ENCODE measurements around the gene BBS9.
"Not testable (repeated sequence)": the region's sequence is repeated elsewhere in the genome, so short reads cannot be mapped to it uniquely, and the experiment has no call there.

Gene BBS9

GRCh38 chr7:33500703-33501701, 371.6 kb downstream of the BBS9 start:
- H3K4me3 ChIP-seq (ENCODE audit: low read length) = no peak overlapping the region
- peaks cover under 1% of the 10 kb centered on the region for H3K4me1 ChIP-seq (ENCODE audit: insufficient read depth, low read length)
- H3K9me3 ChIP-seq (ENCODE audit: low read length) = no peaks in the 10 kb centered on the region
- no peaks in the 10 kb centered on the region for H3K36me3 ChIP-seq (ENCODE audit: insufficient read depth, low read length)
- no peak overlapping the region for H2AFZ ChIP-seq (ENCODE audit: low read depth, low read length)
- H3K27me3 ChIP-seq (ENCODE audit: insufficient read depth, low read length) = no peaks in the 10 kb centered on the region

- Histone ChIP-seq H3K4me1 (ENCODE audit: insufficient read depth, low read length) (no peaks in the 10 kb centered on the region), H2AFZ (ENCODE audit: low read depth, low read length) (no peak overlapping the region), H3K27me3 (ENCODE audit: insufficient read depth, low read length) (no peaks in the 10 kb centered on the region), H3K9me3 (ENCODE audit: low read length) (no peaks in the 10 kb centered on the region), H3K36me3 (ENCODE audit: insufficient read depth, low read length) (no peaks in the 10 kb centered on the region), H3K4me3 (ENCODE audit: low read length) (no peak overlapping the region)
Measured at GRCh38 chr7:33503014-33503413, 373.6 kb downstream of the BBS9 start.

GRCh38 chr7:33503736-33504135, 374.4 kb downstream of the BBS9 start:
- Histone ChIP-seq H3K4me3 (ENCODE audit: low read length) (no peak overlapping the region), H2AFZ (ENCODE audit: low read depth, low read length) (no peak overlapping the region), H3K9me3 (ENCODE audit: low read length) (no peaks in the 10 kb centered on the region), H3K4me1 (ENCODE audit: insufficient read depth, low read length) (no peaks in the 10 kb centered on the region), H3K27me3 (ENCODE audit: insufficient read depth, low read length) (no peaks in the 10 kb centered on the region), H3K36me3 (ENCODE audit: insufficient read depth, low read length) (no peaks in the 10 kb centered on the region)

GRCh38 chr7:33504266-33504665, 374.9 kb downstream of the BBS9 start:
- H3K4me3 ChIP-seq (ENCODE audit: low read length) = no peak overlapping the region
- no peaks in the 10 kb centered on the region for H3K36me3 ChIP-seq (ENCODE audit: insufficient read depth, low read length)
- no peak overlapping the region for H2AFZ ChIP-seq (ENCODE audit: low read depth, low read length)
- H3K27me3 ChIP-seq (ENCODE audit: insufficient read depth, low read length) = no peaks in the 10 kb centered on the region
- H3K4me1 ChIP-seq (ENCODE audit: insufficient read depth, low read length) = no peaks in the 10 kb centered on the region
- no peaks in the 10 kb centered on the region for H3K9me3 ChIP-seq (ENCODE audit: low read length)

- Histone ChIP-seq H3K27me3 (ENCODE audit: insufficient read depth, low read length) (no peaks in the 10 kb centered on the region), H3K36me3 (ENCODE audit: insufficient read depth, low read length) (no peaks in the 10 kb centered on the region), H3K4me1 (ENCODE audit: insufficient read depth, low read length) (no peaks in the 10 kb centered on the region), H2AFZ (ENCODE audit: low read depth, low read length) (no peak overlapping the region), H3K4me3 (ENCODE audit: low read length) (no peak overlapping the region), H3K9me3 (ENCODE audit: low read length) (no peaks in the 10 kb centered on the region)
Measured at GRCh38 chr7:33509206-33509605, 379.8 kb downstream of the BBS9 start.

GRCh38 chr7:33511778-33512177, 382.4 kb downstream of the BBS9 start:
- H3K36me3 ChIP-seq (ENCODE audit: insufficient read depth, low read length) = no peaks in the 10 kb centered on the region
- no peaks in the 10 kb centered on the region for H3K27me3 ChIP-seq (ENCODE audit: insufficient read depth, low read length)
- no peaks in the 10 kb centered on the region for H3K4me1 ChIP-seq (ENCODE audit: insufficient read depth, low read length)
- no peak overlapping the region for H2AFZ ChIP-seq (ENCODE audit: low read depth, low read length)
- no peak overlapping the region for H3K4me3 ChIP-seq (ENCODE audit: low read length)
- no peaks in the 10 kb centered on the region for H3K9me3 ChIP-seq (ENCODE audit: low read length)

GRCh38 chr7:33516568-33516967, 387.2 kb downstream of the BBS9 start:
- no peaks in the 10 kb centered on the region for H3K27me3 ChIP-seq (ENCODE audit: insufficient read depth, low read length)
- H3K4me1 ChIP-seq (ENCODE audit: insufficient read depth, low read length) = no peaks in the 10 kb centered on the region
- no peak overlapping the region for H2AFZ ChIP-seq (ENCODE audit: low read depth, low read length)
- H3K4me3 ChIP-seq (ENCODE audit: low read length) = no peak overlapping the region
- no peaks in the 10 kb centered on the region for H3K9me3 ChIP-seq (ENCODE audit: low read length)
- H3K36me3 ChIP-seq (ENCODE audit: insufficient read depth, low read length) = no peaks in the 10 kb centered on the region

- Histone ChIP-seq H3K27me3 (ENCODE audit: insufficient read depth, low read length) (no peaks in the 10 kb centered on the region), H3K4me3 (ENCODE audit: low read length) (no peak overlapping the region), H3K36me3 (ENCODE audit: insufficient read depth, low read length) (no peaks in the 10 kb centered on the region), H2AFZ (ENCODE audit: low read depth, low read length) (no peak overlapping the region), H3K9me3 (ENCODE audit: low read length) (no peaks in the 10 kb centered on the region), H3K4me1 (ENCODE audit: insufficient read depth, low read length) (no peaks in the 10 kb centered on the region)
Measured at GRCh38 chr7:33517191-33517590, 387.8 kb downstream of the BBS9 start.

- not testable (repeated sequence) for H3K27me3 ChIP-seq (ENCODE audit: insufficient read depth, low read length); H2AFZ ChIP-seq (ENCODE audit: low read depth, low read length)
- H3K4me3 ChIP-seq (ENCODE audit: low read length) = peak overlapping the region; percentile 28
Measured at GRCh38 chr7:33527008-33527407, 397.6 kb downstream of the BBS9 start.

GRCh38 chr7:33527613-33528012, 398.2 kb downstream of the BBS9 start:
- H3K27me3 ChIP-seq (ENCODE audit: insufficient read depth, low read length); H2AFZ ChIP-seq (ENCODE audit: low read depth, low read length); H3K9me3 ChIP-seq (ENCODE audit: low read length); H3K36me3 ChIP-seq (ENCODE audit: insufficient read depth, low read length); H3K4me1 ChIP-seq (ENCODE audit: insufficient read depth, low read length): not testable (repeated sequence)
- H3K4me3 ChIP-seq (ENCODE audit: low read length) = peak overlapping the region; percentile 26

More at GRCh38 chr7:33527008-33527407, 397.6 kb downstream of the BBS9 start:
- H3K9me3 ChIP-seq (ENCODE audit: low read length); H3K36me3 ChIP-seq (ENCODE audit: insufficient read depth, low read length); H3K4me1 ChIP-seq (ENCODE audit: insufficient read depth, low read length): not testable (repeated sequence)

- Histone ChIP-seq H3K27me3 (ENCODE audit: insufficient read depth, low read length) (no peaks in the 10 kb centered on the region), H3K36me3 (ENCODE audit: insufficient read depth, low read length) (no peaks in the 10 kb centered on the region), H2AFZ (ENCODE audit: low read depth, low read length) (no peak overlapping the region), H3K4me1 (ENCODE audit: insufficient read depth, low read length) (no peaks in the 10 kb centered on the region), H3K9me3 (ENCODE audit: low read length) (no peaks in the 10 kb centered on the region), H3K4me3 (ENCODE audit: low read length) (no peak overlapping the region)
Measured at GRCh38 chr7:33529070-33529469, 399.7 kb downstream of the BBS9 start.

GRCh38 chr7:33530664-33531063, 401.3 kb downstream of the BBS9 start:
- Histone ChIP-seq H3K27me3 (ENCODE audit: insufficient read depth, low read length) (no peaks in the 10 kb centered on the region), H3K4me1 (ENCODE audit: insufficient read depth, low read length) (peaks cover 5% of the 10 kb centered on the region)

GRCh38 chr7:33531888-33532287, 402.5 kb downstream of the BBS9 start:
- H3K4me1 ChIP-seq (ENCODE audit: insufficient read depth, low read length) = peaks cover 5% of the 10 kb centered on the region
- H3K9me3 ChIP-seq (ENCODE audit: low read length) = no peaks in the 10 kb centered on the region
- H3K4me3 ChIP-seq (ENCODE audit: low read length) = no peak overlapping the region
- no peaks in the 10 kb centered on the region for H3K36me3 ChIP-seq (ENCODE audit: insufficient read depth, low read length)
- no peaks in the 10 kb centered on the region for H3K27me3 ChIP-seq (ENCODE audit: insufficient read depth, low read length)
- H2AFZ ChIP-seq (ENCODE audit: low read depth, low read length) = no peak overlapping the region

More at GRCh38 chr7:33530664-33531063, 401.3 kb downstream of the BBS9 start:
- Histone ChIP-seq H3K9me3 (ENCODE audit: low read length) (no peaks in the 10 kb centered on the region), H3K4me3 (ENCODE audit: low read length) (no peak overlapping the region), H3K36me3 (ENCODE audit: insufficient read depth, low read length) (no peaks in the 10 kb centered on the region), H2AFZ (ENCODE audit: low read depth, low read length) (no peak overlapping the region)
